Right forelimb (tissue), 1 donor: ENCODE results near the gene PKN3.
"Not testable (repeated sequence)": the region's sequence is repeated elsewhere in the genome, so short reads cannot be mapped to it uniquely, and the experiment has no call there.

Experiments
- DNase-seq: peaks from one replicate; pipeline ENCODE4 v3.0.0-alpha.2; 2018

The PKN3 gene

GRCh38 chr9:128702445-128702948 lies at the start of gene PKN3:
TSS of gene PKN3 (plus strand) at chr9:128702503. CDS start at chr9:128702916, 413 bp downstream.
- DNase-seq: peak; percentile 92

GRCh38 chr9:128653908-128654307 lies 48.4 kb upstream of the PKN3 start:
- DNase-seq: no peak

GRCh38 chr9:128654481-128654880 lies 47.8 kb upstream of the PKN3 start:
- DNase-seq: no peak

- DNase-seq: peak; percentile 97
These were observed 45.6 kb upstream of the PKN3 start, which contains the start of gene DYNC2I2 for GRCh38 chr9:128656416-128657343. TSS of gene DYNC2I2 (minus strand) at chr9:128656847. CDS start at chr9:128656726, 121 bp downstream.

- no peak for DNase-seq
These were observed 45.0 kb upstream of the PKN3 start for GRCh38 chr9:128657344-128657704.

GRCh38 chr9:128657796-128658195 lies 44.5 kb upstream of the PKN3 start:
- no peak for DNase-seq

GRCh38 chr9:128666481-128666941 lies 35.8 kb upstream of the PKN3 start:
- DNase-seq: not testable (repeated sequence)

- no peak for DNase-seq
These were observed 32.5 kb upstream of the PKN3 start for GRCh38 chr9:128669786-128670185.

- DNase-seq: no peak
These were observed 26.9 kb upstream of the PKN3 start for GRCh38 chr9:128675382-128675781.

GRCh38 chr9:128677794-128678193 lies 24.5 kb upstream of the PKN3 start:
- DNase-seq: no peak

GRCh38 chr9:128683340-128684064 lies 18.8 kb upstream of the PKN3 start:
- peak; percentile 65 for DNase-seq

GRCh38 chr9:128684065-128684324 lies 18.3 kb upstream of the PKN3 start:
- no peak for DNase-seq

GRCh38 chr9:128684325-128685199 lies 17.7 kb upstream of the PKN3 start:
- DNase-seq: peak; percentile 83

- no peak for DNase-seq
These were observed 16.4 kb upstream of the PKN3 start for GRCh38 chr9:128685636-128686489.

- DNase-seq: no peak
These were observed 14.8 kb upstream of the PKN3 start for GRCh38 chr9:128687453-128687852.

GRCh38 chr9:128688501-128689292 lies 13.6 kb upstream of the PKN3 start, which contains the start of gene SET:
TSS of gene SET (plus strand) at chr9:128689222. CDS start at chr9:128689583, 361 bp downstream.
- DNase-seq: peak; percentile 94

GRCh38 chr9:128689293-128689774 lies 13.0 kb upstream of the PKN3 start:
- peak; percentile 84 for DNase-seq

GRCh38 chr9:128689820-128690683 lies 12.3 kb upstream of the PKN3 start:
- DNase-seq: peak; percentile 70

- no peak for DNase-seq
These were observed 11.6 kb upstream of the PKN3 start for GRCh38 chr9:128690684-128691034.

- DNase-seq: not testable (repeated sequence)
These were observed 8.6 kb upstream of the PKN3 start for GRCh38 chr9:128693738-128694137.
